ENCODE data around the gene IL17C. TPM values are rescaled to one million over a fixed set of nuclear protein-coding genes. Genes with fewer than 3 reads are reported as not detected.

The IL17C gene
- total and polyA plus RNA-seq, 9 of the 15 experiments (the other 6 are each of a cell fraction or from before 2014, with no cell fraction given) = not detected

- TF ChIP-seq YY1 (IDR thresholded peaks at IDR 0.05; ENCODE audit: borderline replicate concordance in 1 of 3, control insufficient read depth in 1 of 3, extremely low read depth in 1 of 3, insufficient read depth in 3 of 3, insufficient read length in 1 of 3, insufficient replicate concordance in 2 of 3, low read depth in 1 of 3, low read length in 2 of 3) = peak in 1 of 3 experiments; percentile 76
- TF ChIP-seq SRSF3 (IDR thresholded peaks at IDR 0.05; ENCODE audit: insufficient read depth, low read length) = no peak
- TF ChIP-seq NEUROD1 (IDR thresholded peaks at IDR 0.05; ENCODE audit: borderline replicate concordance, low read depth, low read length, partially characterized antibody) = peak; percentile 11
- peak; percentile 76 for TF ChIP-seq KDM5B (IDR thresholded peaks at IDR 0.05; ENCODE audit: insufficient replicate concordance, low read depth, low read length)
- TF ChIP-seq TSC22D4 (tag; IDR thresholded peaks at IDR 0.05) = no peak
- TF ChIP-seq CGGBP1 (CRISPR knock-in tag; IDR thresholded peaks at IDR 0.05) = no peak
- TF ChIP-seq ZNF224 (CRISPR knock-in tag; IDR thresholded peaks at IDR 0.05) = no peak
- TF ChIP-seq GTF2A2 (tag; IDR thresholded peaks at IDR 0.05) = no peak
- TF ChIP-seq CBFA2T2 (conservative IDR thresholded peaks at IDR 0.05) = no peak
- no peak for TF ChIP-seq FOXP4 (CRISPR knock-in tag; IDR thresholded peaks at IDR 0.05; ENCODE audit: borderline replicate concordance)
- TF ChIP-seq TEAD1 (CRISPR knock-in tag; IDR thresholded peaks at IDR 0.05) = peak in 1 of 2 experiments; percentile 20; a peak in 1 of 4 replicates
- TF ChIP-seq SRSF1 (IDR thresholded peaks at IDR 0.05; ENCODE audit: low read depth, low read length) = no peak
- peak; percentile 70 to 79; a peak in 2 of 4 replicates for TF ChIP-seq SIN3A (IDR thresholded peaks at IDR 0.05; ENCODE audit: borderline replicate concordance in 2 of 2, control insufficient read depth in 1 of 2, low read depth in 2 of 2, low read length in 2 of 2)
- no peak for TF ChIP-seq ZNF830 (CRISPR knock-in tag; IDR thresholded peaks at IDR 0.05)
- no peak for TF ChIP-seq TCFL5 (CRISPR knock-in tag; conservative IDR thresholded peaks at IDR 0.05)
- TF ChIP-seq, protein P1, sequence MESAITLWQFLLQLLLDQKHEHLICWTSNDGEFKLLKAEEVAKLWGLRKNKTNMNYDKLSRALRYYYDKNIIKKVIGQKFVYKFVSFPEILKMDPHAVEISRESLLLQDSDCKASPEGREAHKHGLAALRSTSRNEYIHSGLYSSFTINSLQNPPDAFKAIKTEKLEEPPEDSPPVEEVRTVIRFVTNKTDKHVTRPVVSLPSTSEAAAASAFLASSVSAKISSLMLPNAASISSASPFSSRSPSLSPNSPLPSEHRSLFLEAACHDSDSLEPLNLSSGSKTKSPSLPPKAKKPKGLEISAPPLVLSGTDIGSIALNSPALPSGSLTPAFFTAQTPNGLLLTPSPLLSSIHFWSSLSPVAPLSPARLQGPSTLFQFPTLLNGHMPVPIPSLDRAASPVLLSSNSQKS (CRISPR knock-in tag; IDR thresholded peaks at IDR 0.05) = no peak
- no peak for TF ChIP-seq SMARCA4 (IDR thresholded peaks at IDR 0.05)
These were observed 12.4 kb downstream of the IL17C start, which contains the start of gene CYBA (continued) for GRCh38 chr16:88650749-88651275.

All from K562 (cell line).